Glomerular endothelial cell (primary cell): Measurements from ENCODE around the gene RABGGTA. TPM values are rescaled to one million over a fixed set of nuclear protein-coding genes. Genes with fewer than 3 reads are reported as not detected.

ENCODE experiments used
- DNase-seq: peaks from one replicate; pipeline ENCODE4 v3.0.0-alpha.2; 2011; ENCODE audit warnings: low read depth, low spot score; ENCODE audit errors: extremely low read depth
- total RNA-seq: library from RNA; depleted of rRNA; stranded (reverse); fragments of >200 nt; gene quantifications from 2 replicates; pipeline ENCODE4 v1.2.3, GENCODE V29; 2015

The RABGGTA gene
- total RNA-seq, 1 donor from 2014 or later, result 42.6 TPM

- no peak for DNase-seq
These were observed 9.4 kb downstream of the RABGGTA start for GRCh38 chr14:24261969-24262327.

- no peak for DNase-seq
These were observed 10.0 kb downstream of the RABGGTA start for GRCh38 chr14:24261256-24261968.

GRCh38 chr14:24260780-24261157, 10.6 kb downstream of the RABGGTA start:
- no peak for DNase-seq

GRCh38 chr14:24260026-24260779, 11.2 kb downstream of the RABGGTA start:
- no peak for DNase-seq

GRCh38 chr14:24259282-24260025, 11.9 kb downstream of the RABGGTA start:
- DNase-seq, result no peak

- DNase-seq, result no peak
These were observed 12.7 kb downstream of the RABGGTA start for GRCh38 chr14:24258548-24259265.

GRCh38 chr14:24258119-24258518, 13.3 kb downstream of the RABGGTA start:
- no peak for DNase-seq

GRCh38 chr14:24256960-24257359, 14.4 kb downstream of the RABGGTA start:
- DNase-seq, result no peak

- DNase-seq, result no peak
These were observed 15.3 kb downstream of the RABGGTA start for GRCh38 chr14:24255931-24256711.

GRCh38 chr14:24255438-24255837, 16.0 kb downstream of the RABGGTA start:
- no peak for DNase-seq

GRCh38 chr14:24254630-24255392, 16.6 kb downstream of the RABGGTA start:
- no peak for DNase-seq

GRCh38 chr14:24253936-24254335, 17.5 kb downstream of the RABGGTA start:
- DNase-seq, result no peak

GRCh38 chr14:24252289-24253124, 18.9 kb downstream of the RABGGTA start:
- DNase-seq, result no peak

GRCh38 chr14:24251880-24252288, 19.5 kb downstream of the RABGGTA start:
- no peak for DNase-seq

- no peak for DNase-seq
These were observed 21.0 kb downstream of the RABGGTA start for GRCh38 chr14:24250354-24250753.

GRCh38 chr14:24249230-24250021, 22.0 kb downstream of the RABGGTA start:
- no peak for DNase-seq

GRCh38 chr14:24247422-24247821, 24.0 kb downstream of the RABGGTA start:
- DNase-seq, result no peak

- DNase-seq, result no peak
These were observed 24.6 kb downstream of the RABGGTA start for GRCh38 chr14:24246765-24247212.
